Vagina (tissue), 2 donors: ENCODE data around the gene MOCS2.

Experiments used
- POLR2A ChIP-seq, 2 donors: fragments of 450-650 bp; IDR thresholded peaks; one replicate each; pipeline ENCODE4 v1.6.1; 2017; ENCODE audit warnings: antibody characterized with exemption in 2 of 2, mild to moderate bottlenecking in 2 of 2, moderate library complexity in 2 of 2
- TF ChIP-seq, protein P1 (sequence below), 3 experiments: fragments of 450-650 bp in 2 of 3; fragments of 200-600 bp in 1 of 3; sonication (generic) in 1 of 3; IDR thresholded peaks; one replicate each; pipeline ENCODE4 v1.5.1; 2017 to 2019; ENCODE audit warnings: antibody characterized with exemption in 3 of 3, mild to moderate bottlenecking in 2 of 3, moderate library complexity in 2 of 3

- TF ChIP-seq, protein P1, sequence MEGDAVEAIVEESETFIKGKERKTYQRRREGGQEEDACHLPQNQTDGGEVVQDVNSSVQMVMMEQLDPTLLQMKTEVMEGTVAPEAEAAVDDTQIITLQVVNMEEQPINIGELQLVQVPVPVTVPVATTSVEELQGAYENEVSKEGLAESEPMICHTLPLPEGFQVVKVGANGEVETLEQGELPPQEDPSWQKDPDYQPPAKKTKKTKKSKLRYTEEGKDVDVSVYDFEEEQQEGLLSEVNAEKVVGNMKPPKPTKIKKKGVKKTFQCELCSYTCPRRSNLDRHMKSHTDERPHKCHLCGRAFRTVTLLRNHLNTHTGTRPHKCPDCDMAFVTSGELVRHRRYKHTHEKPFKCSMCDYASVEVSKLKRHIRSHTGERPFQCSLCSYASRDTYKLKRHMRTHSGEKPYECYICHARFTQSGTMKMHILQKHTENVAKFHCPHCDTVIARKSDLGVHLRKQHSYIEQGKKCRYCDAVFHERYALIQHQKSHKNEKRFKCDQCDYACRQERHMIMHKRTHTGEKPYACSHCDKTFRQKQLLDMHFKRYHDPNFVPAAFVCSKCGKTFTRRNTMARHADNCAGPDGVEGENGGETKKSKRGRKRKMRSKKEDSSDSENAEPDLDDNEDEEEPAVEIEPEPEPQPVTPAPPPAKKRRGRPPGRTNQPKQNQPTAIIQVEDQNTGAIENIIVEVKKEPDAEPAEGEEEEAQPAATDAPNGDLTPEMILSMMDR (IDR thresholded peaks at IDR 0.05): no peak
- TF ChIP-seq POLR2A (IDR thresholded peaks at IDR 0.05): no peak
Observed at GRCh38 chr5:53071298-53071697, 38.3 kb downstream of the MOCS2 start.
